ENCODE results near the gene ITGBL1.

The ITGBL1 gene

DNA sequence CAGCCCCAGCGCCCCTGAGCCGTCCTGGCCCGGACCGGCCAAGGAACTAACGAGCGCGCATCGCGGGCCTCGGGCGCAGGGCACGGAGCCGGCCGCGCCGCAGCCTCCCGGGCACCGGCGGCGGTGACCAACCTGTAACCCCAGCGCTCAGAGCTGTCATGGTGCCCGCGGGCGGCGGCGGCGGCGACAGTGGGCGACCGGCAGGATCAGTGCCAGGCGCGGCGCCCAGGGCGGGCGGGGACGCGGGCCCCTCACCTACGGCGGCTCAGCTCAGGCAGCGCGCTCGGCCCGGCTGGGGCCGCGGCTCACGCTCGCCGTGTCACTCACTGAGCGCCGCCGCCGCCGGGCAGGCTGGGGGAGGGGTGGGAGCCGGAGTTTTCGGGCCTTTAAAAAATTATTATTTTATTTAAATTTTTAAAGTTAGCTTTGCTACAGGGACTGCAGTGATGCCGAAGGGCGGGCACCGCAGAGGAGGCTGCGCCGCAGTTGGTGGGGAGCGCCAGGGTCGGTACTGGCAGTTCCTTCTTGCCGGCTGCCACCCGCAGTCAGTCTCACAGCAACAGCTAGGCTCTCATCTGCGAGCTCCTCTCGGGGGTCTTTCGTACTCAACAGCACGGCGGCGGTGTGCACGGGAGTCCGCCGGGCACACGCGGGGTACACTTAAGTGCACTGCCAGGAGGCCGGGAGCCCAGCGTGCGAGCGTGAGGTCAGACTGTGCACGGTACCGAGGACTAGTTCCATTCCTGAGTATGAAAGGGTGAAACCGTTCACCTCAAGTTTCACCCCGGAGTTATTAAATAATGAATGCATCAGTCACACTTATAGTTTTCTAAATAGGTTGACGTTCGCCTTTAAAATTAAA is 36.1 kb upstream of the ITGBL1 start, which contains the start of gene NALCN:
TSS of gene NALCN (minus strand) at position 328 of the 862 bp plus-strand sequence. CDS start 17,382 bp downstream, outside the sequence.
- no peak within 1 kb of the TSS for H2AFZ ChIP-seq (ENCODE audit: low read length)

GRCh38 chr13:101417043-101417406 is 35.5 kb upstream of the ITGBL1 start:
- Histone ChIP-seq H3K9me2 (replicated peaks; ENCODE audit: low read depth, low read length) (no peaks in the 10 kb centered on the region), H3K4me2 (ENCODE audit: low read depth, low read length, poor library complexity, severe bottlenecking) (no peak overlapping the region), H3K9ac (ENCODE audit: low read depth, low read length, poor library complexity, severe bottlenecking) (no peak overlapping the region), H4K20me1 (ENCODE audit: insufficient read depth, low read length, poor library complexity, severe bottlenecking) (no peaks in the 10 kb centered on the region), H3K9me3 (ENCODE audit: insufficient read depth, low read depth, low read length) (no peaks in the 10 kb centered on the region), H2AFZ (ENCODE audit: low read length) (no peak overlapping the region), H3K79me2 (ENCODE audit: insufficient read depth, low read length) (no peaks in the 10 kb centered on the region), H3K36me3 (ENCODE audit: insufficient read depth, low read length) (no peaks in the 10 kb centered on the region), H3F3A (ENCODE audit: low read depth) (no peaks in the 10 kb centered on the region), H3K27me3 (ENCODE audit: insufficient read depth, low read length, poor library complexity, severe bottlenecking) (no peaks in the 10 kb centered on the region), H3K4me1 (ENCODE audit: insufficient read depth, low read length, poor library complexity, severe bottlenecking) (no peaks in the 10 kb centered on the region), H3K4me3 (ENCODE audit: low read length, poor library complexity, severe bottlenecking) (no peak overlapping the region)
- TF ChIP-seq, protein P1, sequence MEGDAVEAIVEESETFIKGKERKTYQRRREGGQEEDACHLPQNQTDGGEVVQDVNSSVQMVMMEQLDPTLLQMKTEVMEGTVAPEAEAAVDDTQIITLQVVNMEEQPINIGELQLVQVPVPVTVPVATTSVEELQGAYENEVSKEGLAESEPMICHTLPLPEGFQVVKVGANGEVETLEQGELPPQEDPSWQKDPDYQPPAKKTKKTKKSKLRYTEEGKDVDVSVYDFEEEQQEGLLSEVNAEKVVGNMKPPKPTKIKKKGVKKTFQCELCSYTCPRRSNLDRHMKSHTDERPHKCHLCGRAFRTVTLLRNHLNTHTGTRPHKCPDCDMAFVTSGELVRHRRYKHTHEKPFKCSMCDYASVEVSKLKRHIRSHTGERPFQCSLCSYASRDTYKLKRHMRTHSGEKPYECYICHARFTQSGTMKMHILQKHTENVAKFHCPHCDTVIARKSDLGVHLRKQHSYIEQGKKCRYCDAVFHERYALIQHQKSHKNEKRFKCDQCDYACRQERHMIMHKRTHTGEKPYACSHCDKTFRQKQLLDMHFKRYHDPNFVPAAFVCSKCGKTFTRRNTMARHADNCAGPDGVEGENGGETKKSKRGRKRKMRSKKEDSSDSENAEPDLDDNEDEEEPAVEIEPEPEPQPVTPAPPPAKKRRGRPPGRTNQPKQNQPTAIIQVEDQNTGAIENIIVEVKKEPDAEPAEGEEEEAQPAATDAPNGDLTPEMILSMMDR (conservative IDR thresholded peaks at IDR 0.05; ENCODE audit: low read length), result no peak
- TF ChIP-seq EZH2phosphoT487 (IDR thresholded peaks at IDR 0.05; ENCODE audit: borderline replicate concordance), result no peak

More for the DNA sequence above, 36.1 kb upstream of the ITGBL1 start, which contains the start of gene NALCN:
- H3K9me2 ChIP-seq (replicated peaks; ENCODE audit: low read depth, low read length), result no peaks in the 10 kb centered on the region
- H3K9me3 ChIP-seq (ENCODE audit: insufficient read depth, low read depth, low read length), result no peaks in the 10 kb centered on the region
- no peaks in the 10 kb centered on the region for H3K27me3 ChIP-seq (ENCODE audit: insufficient read depth, low read length, poor library complexity, severe bottlenecking)
- no peaks in the 10 kb centered on the region for H3K4me1 ChIP-seq (ENCODE audit: insufficient read depth, low read length, poor library complexity, severe bottlenecking)
- no peak within 1 kb of the TSS for H3K4me2 ChIP-seq (ENCODE audit: low read depth, low read length, poor library complexity, severe bottlenecking)
- H3K79me2 ChIP-seq (ENCODE audit: insufficient read depth, low read length), result no peaks in the 10 kb centered on the region
- H3K4me3 ChIP-seq (ENCODE audit: low read length, poor library complexity, severe bottlenecking), result no peak within 1 kb of the TSS
- TF ChIP-seq, protein P1 (conservative IDR thresholded peaks at IDR 0.05; ENCODE audit: low read length), result no peak
- TF ChIP-seq EZH2phosphoT487 (IDR thresholded peaks at IDR 0.05; ENCODE audit: borderline replicate concordance), result no peak
- no peaks in the 10 kb centered on the region for H3K36me3 ChIP-seq (ENCODE audit: insufficient read depth, low read length)
- no peaks in the 10 kb centered on the region for H4K20me1 ChIP-seq (ENCODE audit: insufficient read depth, low read length, poor library complexity, severe bottlenecking)
- H3K9ac ChIP-seq (ENCODE audit: low read depth, low read length, poor library complexity, severe bottlenecking), result no peak within 1 kb of the TSS
- no peaks in the 10 kb centered on the region for H3F3A ChIP-seq (ENCODE audit: low read depth)

DNA sequence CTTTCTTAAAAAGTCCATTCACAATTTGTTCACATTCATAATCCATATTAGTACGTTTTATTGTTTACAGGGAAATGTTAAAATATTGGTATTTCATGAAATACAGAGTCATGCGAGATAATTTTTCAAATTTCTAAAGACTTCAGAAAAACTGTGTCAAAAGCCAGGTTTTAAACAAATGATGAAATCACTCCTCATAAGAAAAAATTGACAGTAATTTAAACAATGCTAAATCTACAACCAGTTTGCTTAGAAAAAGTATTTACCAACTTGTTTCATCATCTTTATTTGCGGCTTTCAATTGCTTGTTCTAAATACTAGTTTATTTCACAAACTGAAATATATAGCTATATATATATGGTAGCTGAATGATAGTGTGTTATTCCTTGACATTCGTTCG is 35.0 kb upstream of the ITGBL1 start:
- H3K9me2 ChIP-seq (replicated peaks; ENCODE audit: low read depth, low read length), result no peaks in the 10 kb centered on the region
- TF ChIP-seq EZH2phosphoT487 (IDR thresholded peaks at IDR 0.05; ENCODE audit: borderline replicate concordance), result no peak
- TF ChIP-seq, protein P1 (conservative IDR thresholded peaks at IDR 0.05; ENCODE audit: low read length), result no peak
- no peak overlapping the region for H3K4me2 ChIP-seq (ENCODE audit: low read depth, low read length, poor library complexity, severe bottlenecking)
- H3K4me1 ChIP-seq (ENCODE audit: insufficient read depth, low read length, poor library complexity, severe bottlenecking), result no peaks in the 10 kb centered on the region
- H2AFZ ChIP-seq (ENCODE audit: low read length), result no peak overlapping the region
- H3K36me3 ChIP-seq (ENCODE audit: insufficient read depth, low read length), result no peaks in the 10 kb centered on the region
- H3K4me3 ChIP-seq (ENCODE audit: low read length, poor library complexity, severe bottlenecking), result no peak overlapping the region
- H3K79me2 ChIP-seq (ENCODE audit: insufficient read depth, low read length), result no peaks in the 10 kb centered on the region
- no peaks in the 10 kb centered on the region for H3F3A ChIP-seq (ENCODE audit: low read depth)
- no peaks in the 10 kb centered on the region for H3K27me3 ChIP-seq (ENCODE audit: insufficient read depth, low read length, poor library complexity, severe bottlenecking)
- no peaks in the 10 kb centered on the region for H3K9me3 ChIP-seq (ENCODE audit: insufficient read depth, low read depth, low read length)
- no peak overlapping the region for H3K9ac ChIP-seq (ENCODE audit: low read depth, low read length, poor library complexity, severe bottlenecking)
- no peaks in the 10 kb centered on the region for H4K20me1 ChIP-seq (ENCODE audit: insufficient read depth, low read length, poor library complexity, severe bottlenecking)

Data from Loucy (cell line).